ENCODE data around the gene RALA.
A peak's percentile ranks its signal among the peaks of the same experiment; 100 is the strongest.

RALA gene

GRCh38 chr7:39720586-39720985 lies 97.2 kb downstream of the RALA start:
- TF ChIP-seq FOXA1 (IDR thresholded peaks at IDR 0.05) (no peak), TARDBP (IDR thresholded peaks at IDR 0.05) (no peak), LEF1 (IDR thresholded peaks at IDR 0.05; ENCODE audit: borderline replicate concordance) (no peak), FOXK2 (IDR thresholded peaks at IDR 0.05) (no peak), CTBP1 (IDR thresholded peaks at IDR 0.05; ENCODE audit: borderline replicate concordance) (no peak), ZNF384 (IDR thresholded peaks at IDR 0.05) (no peak), SUZ12 (IDR thresholded peaks at IDR 0.05) (no peak)
- ChIA-PET CTCF (no interaction called here), POLR2A (no interaction called here)
- no peak for DNase-seq (ENCODE audit: extremely low spot score)

DNA sequence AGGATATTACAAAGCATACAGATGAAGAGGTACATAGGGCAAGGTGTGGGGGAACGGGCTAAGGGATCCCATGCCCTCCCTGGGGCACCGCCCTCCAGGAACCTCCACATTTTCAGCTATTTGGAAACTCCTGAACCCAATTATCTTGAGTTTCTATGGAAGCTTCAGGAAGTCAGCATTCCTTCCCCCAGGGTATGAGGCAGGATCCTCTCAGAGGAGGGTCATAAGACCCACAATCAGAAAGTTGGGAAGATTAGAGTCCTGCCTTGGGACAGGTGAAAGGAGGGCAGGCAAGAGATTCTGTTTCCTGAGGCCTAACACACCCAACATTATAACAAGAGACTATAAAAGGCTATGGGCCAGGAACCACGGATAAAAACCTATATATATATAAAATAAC lies 98.0 kb downstream of the RALA start:
- DNase-seq (ENCODE audit: extremely low spot score): no peak
- CTCF ChIA-PET: no interaction called here
- POLR2A ChIA-PET: no interaction called here
- TF ChIP-seq ELF4 (IDR thresholded peaks at IDR 0.05): no peak
- TF ChIP-seq TARDBP (IDR thresholded peaks at IDR 0.05): no peak
- TF ChIP-seq, protein P1, sequence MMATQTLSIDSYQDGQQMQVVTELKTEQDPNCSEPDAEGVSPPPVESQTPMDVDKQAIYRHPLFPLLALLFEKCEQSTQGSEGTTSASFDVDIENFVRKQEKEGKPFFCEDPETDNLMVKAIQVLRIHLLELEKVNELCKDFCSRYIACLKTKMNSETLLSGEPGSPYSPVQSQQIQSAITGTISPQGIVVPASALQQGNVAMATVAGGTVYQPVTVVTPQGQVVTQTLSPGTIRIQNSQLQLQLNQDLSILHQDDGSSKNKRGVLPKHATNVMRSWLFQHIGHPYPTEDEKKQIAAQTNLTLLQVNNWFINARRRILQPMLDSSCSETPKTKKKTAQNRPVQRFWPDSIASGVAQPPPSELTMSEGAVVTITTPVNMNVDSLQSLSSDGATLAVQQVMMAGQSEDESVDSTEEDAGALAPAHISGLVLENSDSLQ (IDR thresholded peaks at IDR 0.05): no peak
- TF ChIP-seq ZNF384 (IDR thresholded peaks at IDR 0.05): no peak
- no peak for TF ChIP-seq NFRKB (IDR thresholded peaks at IDR 0.05)
- TF ChIP-seq ARNT (IDR thresholded peaks at IDR 0.05): no peak
- no peak for TF ChIP-seq SUZ12 (IDR thresholded peaks at IDR 0.05)
- TF ChIP-seq LEF1 (IDR thresholded peaks at IDR 0.05; ENCODE audit: borderline replicate concordance): no peak
- TF ChIP-seq L3MBTL2 (conservative IDR thresholded peaks at IDR 0.05): no peak
- TF ChIP-seq BHLHE40 (IDR thresholded peaks at IDR 0.05; ENCODE audit: borderline replicate concordance): no peak
- TF ChIP-seq CTBP1 (IDR thresholded peaks at IDR 0.05; ENCODE audit: borderline replicate concordance): no peak
- no peak for TF ChIP-seq FOXK2 (IDR thresholded peaks at IDR 0.05)
- no peak for TF ChIP-seq HDGF (IDR thresholded peaks at IDR 0.05; ENCODE audit: borderline replicate concordance)
- no peak for TF ChIP-seq FOXA1 (IDR thresholded peaks at IDR 0.05)
- no peak for TF ChIP-seq FOXM1 (IDR thresholded peaks at IDR 0.05; ENCODE audit: borderline replicate concordance)
- TF ChIP-seq SP1 (IDR thresholded peaks at IDR 0.05): no peak

- DNase-seq (ENCODE audit: extremely low spot score): no peak
- ChIA-PET CTCF (no interaction called here), POLR2A (no interaction called here)
- TF ChIP-seq L3MBTL2 (conservative IDR thresholded peaks at IDR 0.05): no peak
- no peak for TF ChIP-seq SP1 (IDR thresholded peaks at IDR 0.05)
- no peak for TF ChIP-seq ARNT (IDR thresholded peaks at IDR 0.05)
- TF ChIP-seq ZNF384 (IDR thresholded peaks at IDR 0.05): no peak
- TF ChIP-seq BHLHE40 (IDR thresholded peaks at IDR 0.05; ENCODE audit: borderline replicate concordance): no peak
- no peak for TF ChIP-seq LEF1 (IDR thresholded peaks at IDR 0.05; ENCODE audit: borderline replicate concordance)
- no peak for TF ChIP-seq HDGF (IDR thresholded peaks at IDR 0.05; ENCODE audit: borderline replicate concordance)
- no peak for TF ChIP-seq ELF4 (IDR thresholded peaks at IDR 0.05)
- no peak for TF ChIP-seq SUZ12 (IDR thresholded peaks at IDR 0.05)
- TF ChIP-seq NFRKB (IDR thresholded peaks at IDR 0.05): no peak
- no peak for TF ChIP-seq TARDBP (IDR thresholded peaks at IDR 0.05)
- TF ChIP-seq FOXA1 (IDR thresholded peaks at IDR 0.05): no peak
- no peak for TF ChIP-seq CTBP1 (IDR thresholded peaks at IDR 0.05; ENCODE audit: borderline replicate concordance)
- TF ChIP-seq, protein P1 (IDR thresholded peaks at IDR 0.05): no peak
Observed at GRCh38 chr7:39721919-39722597, 98.7 kb downstream of the RALA start.

GRCh38 chr7:39727231-39728012 lies 104.0 kb downstream of the RALA start:
- ChIA-PET CTCF (no interaction called here), POLR2A (no interaction called here)
- TF ChIP-seq NFRKB (IDR thresholded peaks at IDR 0.05) (no peak), ELF4 (IDR thresholded peaks at IDR 0.05) (no peak), FOXK2 (IDR thresholded peaks at IDR 0.05) (no peak), HDGF (IDR thresholded peaks at IDR 0.05; ENCODE audit: borderline replicate concordance) (no peak), FOXM1 (IDR thresholded peaks at IDR 0.05; ENCODE audit: borderline replicate concordance) (no peak), LEF1 (IDR thresholded peaks at IDR 0.05; ENCODE audit: borderline replicate concordance) (no peak)
- no peak for DNase-seq (ENCODE audit: extremely low spot score)

DNA sequence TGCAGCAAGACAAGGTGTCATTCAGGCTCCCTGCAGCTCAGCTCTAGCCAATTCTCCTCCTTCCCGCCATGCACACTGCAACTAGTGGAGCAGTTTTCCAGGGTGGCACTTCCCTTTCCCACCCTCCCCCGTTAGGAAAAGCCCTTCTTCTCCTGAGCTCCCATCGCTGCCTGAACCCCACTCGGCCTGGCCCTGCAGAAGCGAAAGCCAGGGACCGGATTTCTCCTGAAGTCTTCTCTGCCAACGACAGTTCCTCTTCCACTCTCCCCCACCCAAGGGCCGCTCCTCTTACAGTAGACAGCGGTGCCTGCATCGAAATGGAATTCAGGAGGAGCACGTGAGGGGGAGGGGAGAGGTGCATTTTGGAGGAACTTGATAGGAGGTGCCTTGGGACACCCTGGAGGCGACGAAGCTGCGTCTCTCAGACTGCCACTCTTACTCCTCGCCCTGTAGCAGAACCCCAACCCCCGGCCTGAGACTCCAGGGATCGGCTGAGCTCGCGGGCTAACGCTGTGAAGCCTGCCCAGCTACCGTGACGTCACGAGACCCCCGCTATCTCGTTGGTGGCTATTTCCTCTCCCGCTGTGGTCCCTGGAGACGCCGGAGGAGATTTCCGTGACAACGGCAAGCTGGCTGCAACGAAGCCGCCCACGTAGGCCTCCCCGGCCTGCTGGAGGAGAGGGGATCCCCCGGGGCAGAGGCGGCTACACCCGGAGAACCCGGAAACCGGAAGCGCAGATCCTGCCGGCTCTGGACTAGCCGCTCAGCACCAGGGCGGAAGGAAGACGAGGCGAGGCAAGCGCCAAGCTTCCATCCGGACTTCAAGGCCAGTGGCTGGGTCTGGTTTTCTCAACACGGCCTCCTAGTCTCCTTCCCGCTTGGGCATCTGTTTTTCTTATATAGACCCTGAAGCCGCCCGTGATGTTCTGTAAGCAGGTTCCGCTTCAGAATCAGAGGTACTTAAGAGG lies 109.7 kb downstream of the RALA start:
- TF ChIP-seq BHLHE40 (IDR thresholded peaks at IDR 0.05; ENCODE audit: borderline replicate concordance) (no peak), CTBP1 (IDR thresholded peaks at IDR 0.05; ENCODE audit: borderline replicate concordance) (no peak), NFRKB (IDR thresholded peaks at IDR 0.05) (no peak), ELF4 (IDR thresholded peaks at IDR 0.05) (peak; percentile 85), L3MBTL2 (conservative IDR thresholded peaks at IDR 0.05) (peak; percentile 71), ARNT (IDR thresholded peaks at IDR 0.05) (peak; percentile 68; the same call in 1 of the 2 replicates)
- ChIA-PET CTCF (interaction anchor here (1.0 kb wide), 1 partner anchor 152 kb away, joined by 4 read pairs; no protein-coding TSS in a partner anchor), POLR2A (interaction anchor here (0.7 to 1.4 kb wide), 7 partner anchors 10 to 166 kb away, joined by 3 to 10 read pairs (median 3); partner anchors contain the start of gene RALA)
- DNase-seq (ENCODE audit: extremely low spot score): peak; percentile 95

All from HEK293T (cell line).